HG03196 (cell line): Measurements from ENCODE around the gene DNAJC27.
"Not testable (repeated sequence)": the region's sequence is repeated elsewhere in the genome, so short reads cannot be mapped to it uniquely, and the experiment has no call there.

Source experiments
- ATAC-seq: cut with Tn5 transposase; IDR thresholded peaks from one replicate; pipeline ENCODE4 v1.9.1; 2021; ENCODE audit not compliant: unreplicated experiment

The DNAJC27 gene

GRCh38 chr2:24971536-24972314 is at the start of gene DNAJC27:
Gene DNAJC27, minus strand, starts transcription at chr2:24971955. Its CDS starts 51 bp downstream, at chr2:24971904.
- ATAC-seq: peak; percentile 90

GRCh38 chr2:25018681-25019080 is 46.9 kb upstream of the DNAJC27 start:
- no peak for ATAC-seq

GRCh38 chr2:25014631-25015030 is 42.9 kb upstream of the DNAJC27 start:
- no peak for ATAC-seq

GRCh38 chr2:25011342-25011741 is 39.6 kb upstream of the DNAJC27 start:
- ATAC-seq: not testable (repeated sequence)

- no peak for ATAC-seq
Measured at GRCh38 chr2:25009954-25010353, 38.2 kb upstream of the DNAJC27 start.

- no peak for ATAC-seq
Measured at GRCh38 chr2:25002066-25002465, 30.3 kb upstream of the DNAJC27 start.

- no peak for ATAC-seq
Measured at GRCh38 chr2:25001325-25001637, 29.5 kb upstream of the DNAJC27 start.

GRCh38 chr2:25000503-25001324 is 29.0 kb upstream of the DNAJC27 start:
- ATAC-seq: no peak

GRCh38 chr2:25000036-25000435 is 28.3 kb upstream of the DNAJC27 start:
- no peak for ATAC-seq

- not testable (repeated sequence) for ATAC-seq
Measured at GRCh38 chr2:24999097-24999496, 27.3 kb upstream of the DNAJC27 start.

- ATAC-seq: no peak
Measured at GRCh38 chr2:24994146-24994724, 22.5 kb upstream of the DNAJC27 start.

GRCh38 chr2:24993406-24994145 is 21.8 kb upstream of the DNAJC27 start:
- ATAC-seq: no peak

- no peak for ATAC-seq
Measured at GRCh38 chr2:24986372-24986771, 14.6 kb upstream of the DNAJC27 start.

GRCh38 chr2:24985511-24985910 is 13.8 kb upstream of the DNAJC27 start:
- no peak for ATAC-seq

- ATAC-seq: no peak
Measured at GRCh38 chr2:24984912-24985311, 13.2 kb upstream of the DNAJC27 start.

GRCh38 chr2:24981411-24982136 is 9.8 kb upstream of the DNAJC27 start:
- ATAC-seq: no peak

GRCh38 chr2:24978661-24979060 is 6.9 kb upstream of the DNAJC27 start:
- no peak for ATAC-seq

- ATAC-seq: no peak
Measured at GRCh38 chr2:24977631-24978030, 5.9 kb upstream of the DNAJC27 start.

- no peak for ATAC-seq
Measured at GRCh38 chr2:24973812-24974211, 2.1 kb upstream of the DNAJC27 start.

GRCh38 chr2:24972315-24972961 is 683 bp upstream of the DNAJC27 start:
- no peak for ATAC-seq
